Mononuclear cell (primary cell): ENCODE results near the gene ZNF771. TPM values are rescaled to one million over a fixed set of nuclear protein-coding genes. Genes with fewer than 3 reads are reported as not detected.

Experiments
- H3K27me3 ChIP-seq: 2 replicates; pipeline ENCODE4 v1.6.0; 2011; ENCODE audit warnings: low read length, control low read depth; ENCODE audit not compliant: insufficient read depth
- H3K4me1 ChIP-seq: 2 replicates; pipeline ENCODE4 v1.5.1; 2011; ENCODE audit warnings: mild to moderate bottlenecking, low read length, control low read depth; ENCODE audit not compliant: insufficient read depth
- H3K4me3 ChIP-seq: 2 replicates; pipeline ENCODE4 v1.5.1; 2011; ENCODE audit warnings: mild to moderate bottlenecking, low read length, moderate library complexity
- H3K9me3 ChIP-seq: 2 replicates; pipeline ENCODE4 v1.5.1; 2011; ENCODE audit warnings: low read depth, mild to moderate bottlenecking, control low read depth, low read length
- total RNA-seq: library from RNA; depleted of rRNA; stranded (reverse); fragments of >200 nt; gene quantifications from one replicate; pipeline ENCODE4 v1.2.3, GENCODE V29; 2012

Gene ZNF771
- 1.0 TPM for total RNA-seq

- H3K4me3 ChIP-seq: peak within 1 kb of the TSS; percentile 50
- no peaks in the 10 kb centered on the region for H3K27me3 ChIP-seq
- H3K9me3 ChIP-seq: no peaks in the 10 kb centered on the region
- H3K4me1 ChIP-seq: peaks cover 27% of the 10 kb centered on the region
These were observed at the start of gene ZNF771 for GRCh38 chr16:30407102-30407803. Gene ZNF771, plus strand, starts transcription at chr16:30407606. Its CDS starts 448 bp downstream, at chr16:30408054.

GRCh38 chr16:30357715-30358576 is 49.5 kb upstream of the ZNF771 start:
- H3K4me1 ChIP-seq: peaks cover 29% of the 10 kb centered on the region
- H3K27me3 ChIP-seq: no peaks in the 10 kb centered on the region
- no peak overlapping the region for H3K4me3 ChIP-seq
- no peaks in the 10 kb centered on the region for H3K9me3 ChIP-seq

- H3K4me1 ChIP-seq: peaks cover 25% of the 10 kb centered on the region
- no peaks in the 10 kb centered on the region for H3K9me3 ChIP-seq
- no peak overlapping the region for H3K4me3 ChIP-seq
- H3K27me3 ChIP-seq: no peaks in the 10 kb centered on the region
These were observed 48.8 kb upstream of the ZNF771 start for GRCh38 chr16:30358577-30358936.

- no peak overlapping the region for H3K4me3 ChIP-seq
- H3K27me3 ChIP-seq: no peaks in the 10 kb centered on the region
- no peaks in the 10 kb centered on the region for H3K9me3 ChIP-seq
- H3K4me1 ChIP-seq: peaks cover 19% of the 10 kb centered on the region
These were observed 48.2 kb upstream of the ZNF771 start for GRCh38 chr16:30358990-30359870.

GRCh38 chr16:30359871-30360170 is 47.6 kb upstream of the ZNF771 start:
- Histone ChIP-seq H3K4me1 (peaks cover 15% of the 10 kb centered on the region), H3K4me3 (no peak overlapping the region), H3K9me3 (no peaks in the 10 kb centered on the region), H3K27me3 (no peaks in the 10 kb centered on the region)

GRCh38 chr16:30361180-30361579 is 46.2 kb upstream of the ZNF771 start:
- Histone ChIP-seq H3K27me3 (no peaks in the 10 kb centered on the region), H3K4me1 (peaks cover 6% of the 10 kb centered on the region), H3K9me3 (no peaks in the 10 kb centered on the region), H3K4me3 (no peak overlapping the region)

GRCh38 chr16:30365200-30365599 is 42.2 kb upstream of the ZNF771 start:
- no peak overlapping the region for H3K4me3 ChIP-seq

GRCh38 chr16:30366511-30366910 is 40.9 kb upstream of the ZNF771 start:
- no peaks in the 10 kb centered on the region for H3K9me3 ChIP-seq
- peaks cover 37% of the 10 kb centered on the region for H3K4me1 ChIP-seq
- no peak overlapping the region for H3K4me3 ChIP-seq
- H3K27me3 ChIP-seq: no peaks in the 10 kb centered on the region

More at GRCh38 chr16:30365200-30365599, 42.2 kb upstream of the ZNF771 start:
- Histone ChIP-seq H3K27me3 (no peaks in the 10 kb centered on the region), H3K4me1 (peaks cover 31% of the 10 kb centered on the region), H3K9me3 (no peaks in the 10 kb centered on the region)

GRCh38 chr16:30367349-30368009 is 39.9 kb upstream of the ZNF771 start:
- H3K27me3 ChIP-seq: no peaks in the 10 kb centered on the region
- peaks cover 39% of the 10 kb centered on the region for H3K4me1 ChIP-seq
- H3K4me3 ChIP-seq: no peak overlapping the region
- H3K9me3 ChIP-seq: no peaks in the 10 kb centered on the region

GRCh38 chr16:30368122-30368791 is 39.1 kb upstream of the ZNF771 start:
- Histone ChIP-seq H3K4me1 (peaks cover 39% of the 10 kb centered on the region), H3K27me3 (no peaks in the 10 kb centered on the region), H3K4me3 (peak overlapping the region; percentile 58), H3K9me3 (no peaks in the 10 kb centered on the region)

- Histone ChIP-seq H3K4me1 (peaks cover 39% of the 10 kb centered on the region), H3K9me3 (no peaks in the 10 kb centered on the region), H3K27me3 (no peaks in the 10 kb centered on the region), H3K4me3 (peak overlapping the region; percentile 58)
These were observed 38.7 kb upstream of the ZNF771 start for GRCh38 chr16:30368792-30369090.

GRCh38 chr16:30369091-30369937 is 38.1 kb upstream of the ZNF771 start:
- Histone ChIP-seq H3K27me3 (no peaks in the 10 kb centered on the region), H3K9me3 (no peaks in the 10 kb centered on the region), H3K4me1 (peaks cover 39% of the 10 kb centered on the region), H3K4me3 (peak overlapping the region; percentile 58)

- no peaks in the 10 kb centered on the region for H3K27me3 ChIP-seq
- peak overlapping the region; percentile 58 for H3K4me3 ChIP-seq
- H3K4me1 ChIP-seq: peaks cover 39% of the 10 kb centered on the region
- H3K9me3 ChIP-seq: no peaks in the 10 kb centered on the region
These were observed 37.4 kb upstream of the ZNF771 start for GRCh38 chr16:30369938-30370455.
